Ovary (tissue), 9 donors: Measurements from ENCODE around the gene LRP8. TPM values are rescaled to one million over a fixed set of nuclear protein-coding genes. Genes with fewer than 3 reads are reported as not detected.

ENCODE experiments used
- DNase-seq, 5 donors: peaks; one replicate each; pipeline ENCODE4 v3.0.0-alpha.2; 2019 to 2020
- H3K27ac ChIP-seq, 2 donors: fragments of 200-600 bp; one replicate each; pipeline versions ENCODE4 v1.5.1 to v1.8.0; 2019 to 2022
- H3K27me3 ChIP-seq: fragments of 200-600 bp; one replicate; pipeline ENCODE4 v1.8.0; 2022
- H3K36me3 ChIP-seq: fragments of 200-600 bp; sonication (generic); one replicate; pipeline ENCODE4 v1.5.1; 2019
- H3K4me1 ChIP-seq: one replicate; pipeline ENCODE4 v1.8.1; 2013; ENCODE audit warnings: mild to moderate bottlenecking, moderate library complexity; ENCODE audit not compliant: insufficient read depth
- H3K4me3 ChIP-seq: fragments of 200-600 bp; sonication (generic); one replicate; pipeline ENCODE4 v1.5.1; 2017
- H3K9me3 ChIP-seq, 2 donors: fragments of 200-600 bp in 1 of 2; sonication (generic) in 1 of 2; one replicate each; pipeline versions ENCODE4 v1.5.1 to v1.8.1; 2013 to 2019; ENCODE audit warnings: mild to moderate bottlenecking in 1 of 2, moderate library complexity in 1 of 2
- EP300 ChIP-seq: sonication (generic); formaldehyde crosslinking; IDR thresholded peaks from one replicate; pipeline ENCODE4 v1.6.1; 2017; ENCODE audit warnings: antibody characterized with exemption
- POLR2A ChIP-seq: fragments of 450-650 bp; IDR thresholded peaks from one replicate; pipeline ENCODE4 v1.6.1; 2017; ENCODE audit warnings: antibody characterized with exemption, mild to moderate bottlenecking, moderate library complexity
- WGBS, 3 donors: extraction: QIAGEN DNeasy Blood & Tissue Kit in 1 of 3; methylation state at CpG; one replicate each; pipeline versions ENCODE4 v1.1.5 to v1.1.7; 2013 to 2017; 5-methylcytosine and 5-hydroxymethylcytosine counted together
- intact Hi-C, 4 donors: fragments of 100-400 bp; cut with DNase I; formaldehyde crosslinking; loops; one replicate each; pipeline versions ENCODE4 v1.11.0 to v1.15.1; 2022 to 2023
- polyA plus RNA-seq, 2 donors: library from polyadenylated mRNA; stranded (reverse); fragments of 200-250 nt in 1 of 2; fragments of 350-450 nt in 1 of 2; fragmentation: Illumina TruSeq in 1 of 2; extraction: RNeasy Lipid Tissue Mini Kit (QIAGEN cat#74804) in 1 of 2; gene quantifications; one replicate each; pipeline ENCODE4 v1.2.3, GENCODE V29; 2013 to 2014
- total RNA-seq, 7 donors: library from RNA; depleted of rRNA in 2 of 7; stranded (reverse); fragments of >200 nt in 2 of 7; fragmentation: NEBNext Ultra II Directional in 3 of 7; extraction: Animal tissue kit (Norgen Biotek cat#: 25700) in 3 of 7; gene quantifications; one replicate each; pipeline versions ENCODE4 v1.1.0 to v1.2.4, GENCODE V29; 2016 to 2023
- TF ChIP-seq, protein P1 (sequence below), 3 donors: fragments of 450-650 bp in 2 of 3; fragments of 200-600 bp in 1 of 3; IDR thresholded peaks; one replicate each; pipeline versions ENCODE4 v1.5.1 to v1.8.0; 2016 to 2022; ENCODE audit warnings: antibody characterized with exemption in 3 of 3, mild to moderate bottlenecking in 1 of 3
- donor health status: DM: no; HTN: no; CAD: no; lungs with moderate emphysema.
- donor health status: DM: no; HTN: no; CAD: no.
- donor health status: Bipolar disorder and iron deficiency.
- donor health status: DM: yes; HTN: yes; CAD: no.
- donor health status: DM: no; HTN: no; CAD: no.
- donor health status: DM: yes; HTN: yes; CAD: no.

The LRP8 gene
- total and polyA plus RNA-seq, 9 donors = 1.2 to 10.6 (median 2.2) TPM

DNA sequence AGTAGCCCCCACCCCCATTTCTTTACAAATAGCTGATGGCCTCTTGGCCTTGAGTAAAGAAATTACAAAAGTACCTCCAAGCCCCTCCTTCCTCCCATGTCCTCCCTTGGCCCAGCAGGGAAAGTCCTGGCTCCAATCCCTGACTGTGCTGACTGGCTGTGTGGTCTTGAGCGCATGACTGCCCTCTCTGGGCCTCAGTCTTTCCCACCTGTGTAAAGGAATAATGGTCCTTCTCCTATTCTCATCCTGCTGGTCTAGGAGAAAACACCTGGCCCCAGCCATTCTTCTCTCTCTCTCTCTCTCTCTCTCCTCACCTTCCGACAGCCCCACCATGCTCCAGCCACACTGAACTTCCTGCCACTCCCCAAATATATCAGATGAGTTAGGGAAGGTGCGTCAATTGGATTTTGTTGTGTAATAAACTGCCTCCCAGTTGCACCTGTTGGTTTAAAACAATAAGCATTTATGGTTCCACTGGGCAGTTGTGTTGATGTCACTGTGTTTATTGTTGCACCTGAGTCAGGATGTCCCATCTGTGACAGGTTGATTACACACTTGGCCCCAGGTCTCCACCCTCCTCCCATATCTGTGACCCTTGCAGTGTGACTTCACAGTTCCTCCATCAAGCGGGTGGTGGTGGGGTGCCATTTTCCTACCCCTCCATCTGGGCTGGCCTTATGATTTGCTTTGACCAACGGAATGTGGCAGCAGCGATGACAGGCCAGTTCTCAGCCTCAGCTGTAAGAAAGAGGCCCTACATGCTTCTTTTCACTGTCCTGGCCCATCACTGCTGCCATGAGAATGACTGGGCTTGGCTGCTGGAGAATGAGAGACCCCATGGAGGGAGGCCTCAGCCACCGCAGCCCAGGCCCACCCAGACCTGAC lies 22.3 kb upstream of the LRP8 start:
- no peak overlapping the region for H3K27ac ChIP-seq
- intact Hi-C loops = no loop called here
- peak in 2 of 5 donors; percentile 1 to 11 for DNase-seq
- no peak overlapping the region for H3K4me3 ChIP-seq
- H3K9me3 ChIP-seq = no peaks in the 10 kb centered on the region
- 88 to 92% (median 90%) methylated on average over 7 of the region's 7 CpGs for WGBS, 3 donors
- no peak for TF ChIP-seq POLR2A
- TF ChIP-seq, protein P1, sequence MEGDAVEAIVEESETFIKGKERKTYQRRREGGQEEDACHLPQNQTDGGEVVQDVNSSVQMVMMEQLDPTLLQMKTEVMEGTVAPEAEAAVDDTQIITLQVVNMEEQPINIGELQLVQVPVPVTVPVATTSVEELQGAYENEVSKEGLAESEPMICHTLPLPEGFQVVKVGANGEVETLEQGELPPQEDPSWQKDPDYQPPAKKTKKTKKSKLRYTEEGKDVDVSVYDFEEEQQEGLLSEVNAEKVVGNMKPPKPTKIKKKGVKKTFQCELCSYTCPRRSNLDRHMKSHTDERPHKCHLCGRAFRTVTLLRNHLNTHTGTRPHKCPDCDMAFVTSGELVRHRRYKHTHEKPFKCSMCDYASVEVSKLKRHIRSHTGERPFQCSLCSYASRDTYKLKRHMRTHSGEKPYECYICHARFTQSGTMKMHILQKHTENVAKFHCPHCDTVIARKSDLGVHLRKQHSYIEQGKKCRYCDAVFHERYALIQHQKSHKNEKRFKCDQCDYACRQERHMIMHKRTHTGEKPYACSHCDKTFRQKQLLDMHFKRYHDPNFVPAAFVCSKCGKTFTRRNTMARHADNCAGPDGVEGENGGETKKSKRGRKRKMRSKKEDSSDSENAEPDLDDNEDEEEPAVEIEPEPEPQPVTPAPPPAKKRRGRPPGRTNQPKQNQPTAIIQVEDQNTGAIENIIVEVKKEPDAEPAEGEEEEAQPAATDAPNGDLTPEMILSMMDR (IDR thresholded peaks at IDR 0.05) = no peak
- no peak for TF ChIP-seq EP300
- no peaks in the 10 kb centered on the region for H3K4me1 ChIP-seq
- H3K27me3 ChIP-seq = no peaks in the 10 kb centered on the region
- H3K36me3 ChIP-seq = no peaks in the 10 kb centered on the region

DNA sequence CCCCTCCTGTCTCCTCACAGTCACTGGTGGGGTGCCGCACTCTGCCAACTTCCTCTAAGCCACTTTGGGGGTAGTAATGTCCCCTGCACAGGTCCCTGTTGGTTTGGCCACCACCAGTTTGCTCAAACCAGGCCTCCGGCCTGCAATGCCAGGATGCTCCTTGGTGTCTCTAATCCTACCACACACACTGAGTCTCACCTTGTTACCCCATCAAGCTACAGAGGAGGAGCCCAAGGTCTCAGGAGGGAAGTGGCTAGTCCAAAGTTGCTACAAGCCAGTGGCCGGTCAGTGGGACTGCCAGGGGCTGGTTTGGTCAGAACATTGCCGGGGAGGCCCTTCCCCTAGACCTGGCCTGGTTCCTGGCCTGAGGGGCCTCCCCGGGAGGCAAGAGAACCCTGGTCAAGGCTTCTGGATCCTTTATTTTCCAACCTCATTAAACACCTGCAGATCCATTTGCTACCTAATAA lies 21.5 kb upstream of the LRP8 start:
- H3K36me3 ChIP-seq = no peaks in the 10 kb centered on the region
- TF ChIP-seq EP300 = no peak
- no peak for TF ChIP-seq POLR2A
- TF ChIP-seq, protein P1 (IDR thresholded peaks at IDR 0.05) = no peak
- H3K27me3 ChIP-seq = no peaks in the 10 kb centered on the region
- no peak overlapping the region for H3K4me3 ChIP-seq
- intact Hi-C loops = no loop called here
- no peaks in the 10 kb centered on the region for H3K4me1 ChIP-seq
- WGBS, 3 donors = 65 to 84% (median 72%) methylated on average over 5 of the region's 5 CpGs
- no peak overlapping the region for H3K27ac ChIP-seq
- DNase-seq = peak in 1 of 5 donors; percentile 8
- H3K9me3 ChIP-seq = no peaks in the 10 kb centered on the region

DNA sequence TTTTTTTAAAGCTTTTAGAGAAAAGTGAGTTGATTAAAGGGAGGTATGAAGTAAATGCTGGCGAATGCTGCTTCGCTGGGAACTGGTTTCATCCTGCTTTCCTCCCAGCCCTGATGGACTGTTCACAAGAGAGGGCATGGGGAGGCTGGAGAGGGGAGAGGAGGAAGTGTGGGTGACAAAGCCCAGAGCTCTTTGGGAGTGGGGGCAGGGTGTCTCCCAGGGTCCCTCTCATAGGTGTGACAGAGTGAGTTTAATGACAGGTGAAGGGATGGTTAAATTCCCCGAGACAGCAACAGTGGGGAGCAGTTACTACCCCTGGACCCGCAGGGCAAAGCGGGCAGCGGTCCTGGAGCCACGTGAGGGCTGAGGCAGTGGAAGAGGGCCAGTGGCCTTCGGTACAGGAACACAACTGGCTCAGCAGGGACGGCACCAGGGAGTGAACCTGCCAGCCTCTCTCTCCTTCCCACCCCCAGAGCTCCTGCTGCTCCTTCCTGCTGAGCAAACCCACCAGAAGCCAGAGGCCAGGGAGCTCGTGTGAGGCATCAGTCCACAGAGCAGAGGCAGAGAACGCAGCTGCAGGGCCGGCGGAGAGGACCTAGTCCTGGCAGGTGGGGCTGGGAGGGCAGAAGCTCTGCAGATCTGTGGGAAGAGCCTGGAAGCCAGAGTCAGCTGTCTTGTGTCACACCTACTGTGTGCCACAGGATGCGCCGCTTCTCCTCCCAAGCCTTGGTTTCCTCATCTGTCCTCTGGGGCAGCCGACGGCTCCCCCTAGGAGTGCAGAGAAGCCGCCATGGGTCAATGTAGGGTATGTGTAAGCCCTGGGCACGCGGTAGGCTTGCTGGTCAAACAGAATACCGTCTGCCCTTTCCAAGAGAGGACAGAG lies 20.9 kb upstream of the LRP8 start:
- H3K4me1 ChIP-seq = no peaks in the 10 kb centered on the region
- no peaks in the 10 kb centered on the region for H3K36me3 ChIP-seq
- WGBS, 3 donors = 77 to 80% (median 78%) methylated on average over 20 to 21 of the region's 21 CpGs
- TF ChIP-seq, protein P1 (IDR thresholded peaks at IDR 0.05) = no peak
- TF ChIP-seq EP300 = no peak
- no peak for TF ChIP-seq POLR2A
- intact Hi-C loops = no loop called here
- H3K27me3 ChIP-seq = no peaks in the 10 kb centered on the region
- H3K4me3 ChIP-seq = no peak overlapping the region
- H3K9me3 ChIP-seq = no peaks in the 10 kb centered on the region
- DNase-seq = peak in 1 of 5 donors; percentile 10
- no peak overlapping the region for H3K27ac ChIP-seq

DNA sequence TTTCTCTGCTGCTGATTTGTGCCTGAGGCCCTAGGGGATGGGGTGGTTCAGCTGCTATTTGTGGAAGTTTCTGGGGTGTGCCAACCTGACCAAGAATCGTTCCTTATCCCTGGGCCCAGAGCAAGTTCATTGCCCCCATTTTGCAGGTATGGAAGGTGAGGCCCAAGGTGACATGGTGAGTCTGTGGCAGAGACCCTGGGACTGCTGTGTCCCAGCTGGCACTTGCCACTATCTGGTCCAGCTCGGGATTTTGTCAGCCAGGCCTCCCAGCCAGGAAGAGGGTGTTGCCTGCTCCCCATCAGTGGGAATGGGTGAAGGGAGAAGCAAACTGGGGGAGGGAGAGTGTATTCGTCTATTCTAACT lies 18.9 kb upstream of the LRP8 start:
- 77 to 86% (median 77%) methylated on average over 3 of the region's 3 CpGs for WGBS, 3 donors
- H3K36me3 ChIP-seq = no peaks in the 10 kb centered on the region
- DNase-seq = peak in 2 of 5 donors; percentile 2 to 4
- intact Hi-C loops = no loop called here
- H3K9me3 ChIP-seq = no peaks in the 10 kb centered on the region
- no peaks in the 10 kb centered on the region for H3K4me1 ChIP-seq
- TF ChIP-seq, protein P1 (IDR thresholded peaks at IDR 0.05) = no peak
- TF ChIP-seq POLR2A (no peak), EP300 (no peak)
- no peaks in the 10 kb centered on the region for H3K27me3 ChIP-seq
- H3K27ac ChIP-seq = no peak overlapping the region
- no peak overlapping the region for H3K4me3 ChIP-seq
